WTC11 (cell line): ENCODE measurements around the gene EDAR.

Source experiments
- CTCF ChIP-seq: fragments of 200-600 bp; IDR thresholded peaks from 2 replicates; pipeline ENCODE4 v1.8.0; 2022; ENCODE audit warnings: antibody characterized with exemption
- MAX ChIP-seq: sonication (generic); formaldehyde crosslinking; IDR thresholded peaks from 2 replicates; pipeline ENCODE4 v1.8.0; 2022; ENCODE audit warnings: mild to moderate bottlenecking, missing genetic modification reagents
- TCF7 ChIP-seq: sonication (generic); formaldehyde crosslinking; IDR thresholded peaks from 2 replicates; pipeline ENCODE4 v1.8.0; 2022; ENCODE audit warnings: mild to moderate bottlenecking, low read depth, missing genetic modification reagents, moderate library complexity
- TEAD1 ChIP-seq: sonication (generic); formaldehyde crosslinking; IDR thresholded peaks from 2 replicates; pipeline ENCODE4 v1.8.0; 2022; ENCODE audit warnings: mild to moderate bottlenecking, missing genetic modification reagents
- ZBTB43 ChIP-seq: sonication (generic); formaldehyde crosslinking; IDR thresholded peaks from 2 replicates; pipeline ENCODE4 v1.8.1; 2023; ENCODE audit warnings: mild to moderate bottlenecking, missing genetic modification reagents
- ZNF138 ChIP-seq: sonication (generic); formaldehyde crosslinking; conservative IDR thresholded peaks from 2 replicates; pipeline ENCODE4 v1.8.1; 2022; ENCODE audit warnings: mild to moderate bottlenecking, moderate library complexity, missing genetic modification reagents

GRCh38 chr2:108916796-108917421 lies 72.1 kb downstream of the EDAR start:
- TF ChIP-seq CTCF = no peak
- TF ChIP-seq TCF7 (CRISPR knock-in tag) = no peak
- TF ChIP-seq MAX (CRISPR knock-in tag) = no peak
- TF ChIP-seq ZBTB43 (CRISPR knock-in tag) = no peak
- TF ChIP-seq TEAD1 (CRISPR knock-in tag) = no peak
- no peak for TF ChIP-seq ZNF138 (CRISPR knock-in tag)
